Left lung (tissue), 10 donors: ENCODE measurements around the gene ZNF827. TPM values are rescaled to one million over a fixed set of nuclear protein-coding genes. Genes with fewer than 3 reads are reported as not detected.

Experiments used
- ATAC-seq: fragments of 200-7000 bp; cut with Tn5 transposase; one replicate; pipeline ENCODE4 v1.9.1; 2020; ENCODE audit warnings: moderate library complexity
- DNase-seq, 4 donors: peaks; one replicate each; pipeline ENCODE4 v3.0.0-alpha.2; 2013 to 2020
- H3K27ac ChIP-seq, 2 donors: fragments of 200-600 bp; sonication (generic) in 1 of 2; one replicate each; pipeline versions ENCODE4 v1.5.0 to v1.8.0; 2020 to 2021
- H3K27me3 ChIP-seq, 2 donors: fragments of 200-600 bp; sonication (generic) in 1 of 2; one replicate each; pipeline versions ENCODE4 v1.5.0 to v1.8.0; 2020 to 2021
- H3K36me3 ChIP-seq, 2 donors: fragments of 200-600 bp; sonication (generic) in 1 of 2; one replicate each; pipeline versions ENCODE4 v1.5.0 to v1.8.0; 2020 to 2021
- H3K4me1 ChIP-seq, 2 donors: fragments of 200-600 bp; one replicate each; pipeline ENCODE4 v1.8.0; 2021
- H3K4me3 ChIP-seq, 2 donors: fragments of 200-600 bp; sonication (generic) in 1 of 2; one replicate each; pipeline versions ENCODE4 v1.5.0 to v1.8.0; 2020 to 2021; ENCODE audit warnings: mild to moderate bottlenecking in 1 of 2
- H3K9me3 ChIP-seq, 2 donors: fragments of 200-600 bp; sonication (generic) in 1 of 2; one replicate each; pipeline versions ENCODE4 v1.5.0 to v1.8.0; 2020 to 2021
- CTCF ChIP-seq, 2 donors: fragments of 200-600 bp; sonication (generic) in 1 of 2; IDR thresholded peaks; one replicate each; pipeline versions ENCODE4 v1.5.0 to v1.8.0; 2021; ENCODE audit warnings: antibody characterized with exemption in 2 of 2
- intact Hi-C, 2 donors: fragments of 100-400 bp; cut with DNase I; formaldehyde crosslinking; loops; one replicate each; pipeline versions ENCODE4 v1.11.2 to v1.14.2; 2022
- polyA plus RNA-seq, 6 donors: library from polyadenylated mRNA; unstranded; fragments of 120-200 nt; gene quantifications; one replicate each; pipeline ENCODE4 v1.2.1, GENCODE V29; 2013; ENCODE audit not compliant: insufficient read length in 6 of 6
- total RNA-seq, 2 donors: library from RNA; stranded (reverse); fragmentation: NEBNext Ultra II Directional; extraction: Animal tissue kit (Norgen Biotek cat#: 25700); gene quantifications; one replicate each; pipeline ENCODE4 v1.2.1, GENCODE V29; 2021
- donor health status: DM: no; HTN: yes; CAD: no.
- donor health status: DM: no; HTN: no; CAD: no.

ZNF827 gene
- total and polyA plus RNA-seq, 8 donors, result 9.2 to 35.7 (median 32.7) TPM

DNA sequence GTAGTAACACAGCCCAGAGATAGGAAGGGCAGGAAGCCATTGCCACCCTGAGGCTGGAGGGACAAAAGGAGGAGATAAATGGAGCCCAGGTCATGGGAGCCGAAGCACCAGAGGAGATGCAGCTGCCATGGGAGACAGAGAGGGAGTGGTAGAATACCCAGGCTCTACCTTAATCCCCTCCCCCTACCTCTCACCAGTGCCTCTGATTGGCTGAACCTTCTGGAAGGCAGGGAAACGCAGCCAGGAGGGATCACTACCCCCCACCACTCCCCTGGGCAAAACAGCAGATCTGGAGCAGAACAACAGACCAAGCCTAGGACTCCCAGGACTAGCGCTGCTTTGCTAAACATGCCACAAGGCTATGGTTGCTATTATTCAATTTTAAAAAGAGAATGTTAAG is 114.2 kb downstream of the ZNF827 start:
- no peaks in the 10 kb centered on the region for H3K27me3 ChIP-seq
- no peak overlapping the region for H3K4me3 ChIP-seq
- no peak overlapping the region for H3K27ac ChIP-seq
- intact Hi-C loops, result no loop called here
- no peak for DNase-seq
- ATAC-seq, result no peak
- no peaks in the 10 kb centered on the region for H3K4me1 ChIP-seq
- peaks cover 0 to 4% of the 10 kb centered on the region in 2 donors for H3K36me3 ChIP-seq
- no peak for TF ChIP-seq CTCF (IDR thresholded peaks at IDR 0.05)
- no peaks in the 10 kb centered on the region for H3K9me3 ChIP-seq

DNA sequence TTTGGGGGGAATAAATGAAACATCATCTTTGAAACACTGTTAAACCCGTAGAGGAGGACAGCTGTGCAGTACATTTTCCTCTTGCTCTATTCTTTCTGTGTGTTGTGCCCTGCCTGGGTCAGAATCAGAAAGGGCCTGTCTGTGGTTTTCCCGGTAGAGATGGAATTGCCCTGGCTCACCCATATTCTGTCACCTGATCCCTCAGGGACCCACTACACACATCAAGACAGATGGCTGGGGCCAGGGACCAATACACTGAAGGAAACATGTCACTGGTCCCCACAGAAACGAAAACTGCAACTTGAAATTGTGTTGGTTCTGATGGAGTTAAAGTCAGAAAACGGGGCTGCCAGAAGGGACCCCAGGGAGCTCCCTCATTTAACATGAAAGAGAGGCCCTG is 114.9 kb downstream of the ZNF827 start:
- ATAC-seq (no peak), DNase-seq (no peak)
- Histone ChIP-seq H3K4me1 (no peaks in the 10 kb centered on the region), H3K9me3 (no peaks in the 10 kb centered on the region), H3K27me3 (no peaks in the 10 kb centered on the region), H3K4me3 (no peak overlapping the region), H3K36me3 (peaks cover 0 to 4% of the 10 kb centered on the region in 2 donors), H3K27ac (no peak overlapping the region)
- no peak for TF ChIP-seq CTCF (IDR thresholded peaks at IDR 0.05)
- intact Hi-C loops, result no loop called here

GRCh38 chr4:145822581-145822980 is 116.0 kb downstream of the ZNF827 start:
- TF ChIP-seq CTCF (IDR thresholded peaks at IDR 0.05), result no peak
- peaks cover 0 to 4% of the 10 kb centered on the region in 2 donors for H3K36me3 ChIP-seq
- intact Hi-C loops, result no loop called here
- DNase-seq (no peak), ATAC-seq (no peak)
- no peaks in the 10 kb centered on the region for H3K27me3 ChIP-seq
- no peaks in the 10 kb centered on the region for H3K9me3 ChIP-seq
- H3K4me3 ChIP-seq, result no peak overlapping the region
- H3K27ac ChIP-seq, result no peak overlapping the region
- H3K4me1 ChIP-seq, result no peaks in the 10 kb centered on the region

GRCh38 chr4:145822181-145822580 is 116.4 kb downstream of the ZNF827 start:
- Histone ChIP-seq H3K36me3 (peaks cover 0 to 4% of the 10 kb centered on the region in 2 donors), H3K4me1 (no peaks in the 10 kb centered on the region), H3K27ac (no peak overlapping the region), H3K9me3 (no peaks in the 10 kb centered on the region), H3K4me3 (no peak overlapping the region), H3K27me3 (no peaks in the 10 kb centered on the region)
- no peak for ATAC-seq
- TF ChIP-seq CTCF (IDR thresholded peaks at IDR 0.05), result no peak
- intact Hi-C loops, result no loop called here
- DNase-seq, result no peak

DNA sequence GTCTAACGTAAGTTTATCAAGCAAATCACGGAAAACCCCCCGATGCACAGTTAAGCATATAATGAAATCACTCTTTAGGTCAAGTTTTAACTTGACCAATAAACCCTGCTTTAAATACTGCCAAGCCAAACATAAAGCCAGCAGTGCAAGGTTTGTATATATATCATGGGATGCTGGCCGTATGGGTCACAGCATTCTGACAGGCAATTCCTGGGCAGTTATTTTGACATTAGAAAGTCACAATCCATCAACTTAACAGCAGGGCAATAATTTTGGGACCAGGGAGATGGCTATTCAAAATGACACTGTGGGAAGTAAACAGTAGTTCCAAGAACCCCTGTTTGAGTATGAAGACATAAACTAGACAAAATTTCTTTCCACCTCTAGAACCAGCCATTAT is 116.9 kb downstream of the ZNF827 start:
- ATAC-seq (no peak), DNase-seq (no peak)
- Histone ChIP-seq H3K36me3 (peaks cover 0 to 4% of the 10 kb centered on the region in 2 donors), H3K27ac (no peak overlapping the region), H3K4me1 (no peaks in the 10 kb centered on the region), H3K4me3 (no peak overlapping the region), H3K27me3 (no peaks in the 10 kb centered on the region), H3K9me3 (no peaks in the 10 kb centered on the region)
- TF ChIP-seq CTCF (IDR thresholded peaks at IDR 0.05), result no peak
- intact Hi-C loops, result no loop called here
